Measurements from ENCODE around the gene HAND2. TPM values are rescaled to one million over a fixed set of nuclear protein-coding genes. Genes with fewer than 3 reads are reported as not detected.

HAND2 gene
- total and polyA plus RNA-seq, 2 of the 8 experiments (the other 6 are each of a cell fraction or from before 2014, with no cell fraction given) = 0.05 TPM; not detected in 1

- no peak for TF ChIP-seq CHD7 (IDR thresholded peaks at IDR 0.05; ENCODE audit: insufficient replicate concordance, low read length)
- TF ChIP-seq SRF (IDR thresholded peaks at IDR 0.05; ENCODE audit: low read depth, low read length) = no peak
- TF ChIP-seq BRCA1 (IDR thresholded peaks at IDR 0.05; ENCODE audit: low read depth, low read length) = no peak
- TF ChIP-seq SAP30 (IDR thresholded peaks at IDR 0.05; ENCODE audit: insufficient read depth, insufficient replicate concordance, low read length) = no peak
- TF ChIP-seq SIRT6 (IDR thresholded peaks at IDR 0.05; ENCODE audit: low read length) = no peak
- peak; percentile 39 for TF ChIP-seq KDM4A (IDR thresholded peaks at IDR 0.05; ENCODE audit: low read depth, low read length, severe bottlenecking)
- no peak for TF ChIP-seq E2F6 (IDR thresholded peaks at IDR 0.05)
Measured at GRCh38 chr4:173494013-173494970, 35.7 kb downstream of the HAND2 start (continued).
